IMR-90 (cell line): ENCODE measurements around the gene MBTPS1. TPM values are rescaled to one million over a fixed set of nuclear protein-coding genes. Genes with fewer than 3 reads are reported as not detected.

Experiments
- ATAC-seq: fragments of 200-7000 bp; cut with Tn5 transposase; 2 replicates; pipeline ENCODE4 v1.9.1; 2020; ENCODE audit warnings: low read depth, mild to moderate bottlenecking, moderate library complexity
- BruUV-seq: library from RNA; stranded (reverse); fragments of 400-500 nt; replicated peaks from 2 replicates; lab custom pipeline; 2021; lab: Mats Ljungman, UMichigan
- CTCF ChIA-PET: fragments of 300-600 bp; formaldehyde crosslinking; extraction: SDS; loops from one replicate; lab custom pipeline; 2021; ENCODE audit warnings: antibody characterized with exemption; lab: Yijun Ruan, JAX
- POLR2A ChIA-PET: fragments of 300-600 bp; sonication (Branson Sonifier 250); formaldehyde crosslinking; loops from one replicate; lab custom pipeline; 2022; ENCODE audit warnings: antibody characterized with exemption; ENCODE audit not compliant: unreplicated experiment; lab: Charles Lee
- DNase-seq: peaks from one replicate; pipeline ENCODE4 v3.0.0; 2013
- H2AFZ ChIP-seq: replicated peaks from 2 replicates; pipeline ENCODE3; 2013; ENCODE audit warnings: low read length, mild to moderate bottlenecking; ENCODE audit not compliant: poor library complexity
- H2AK5ac ChIP-seq: 2 replicates; pipeline ENCODE4 v1.6.1; 2013; ENCODE audit warnings: low read depth, low read length, inconsistent platforms
- H2AK9ac ChIP-seq: replicated peaks from 2 replicates; pipeline ENCODE3; 2013; ENCODE audit warnings: mild to moderate bottlenecking, low read depth, low read length, moderate library complexity; ENCODE audit not compliant: poor library complexity
- H2BK120ac ChIP-seq: 2 replicates; pipeline ENCODE4 v1.6.1; 2013; ENCODE audit warnings: low read depth, low read length, inconsistent platforms
- H2BK15ac ChIP-seq: 3 replicates; pipeline ENCODE4 v1.6.1; 2013; ENCODE audit warnings: low read depth, low read length, inconsistent platforms
- H2BK20ac ChIP-seq: 2 replicates; pipeline ENCODE4 v1.6.1; 2013; ENCODE audit warnings: low read depth, mild to moderate bottlenecking, inconsistent platforms, low read length, moderate library complexity
- H2BK5ac ChIP-seq: 2 replicates; pipeline ENCODE4 v1.6.1; 2013; ENCODE audit warnings: mild to moderate bottlenecking, low read depth, low read length, inconsistent platforms; ENCODE audit not compliant: poor library complexity, severe bottlenecking
- H3K14ac ChIP-seq: replicated peaks from 2 replicates; pipeline ENCODE4 v1.6.1; 2013; ENCODE audit warnings: low read depth, low read length, inconsistent platforms
- H3K18ac ChIP-seq: 2 replicates; pipeline ENCODE4 v1.6.1; 2013; ENCODE audit warnings: low read depth, low read length, control low read depth
- H3K23ac ChIP-seq: 2 replicates; pipeline ENCODE4 v1.6.1; 2013; ENCODE audit warnings: low read depth, low read length, inconsistent platforms
- H3K27ac ChIP-seq: 2 replicates; pipeline ENCODE4 v1.5.1; 2013; ENCODE audit warnings: mild to moderate bottlenecking, control low read depth, low read length; ENCODE audit not compliant: insufficient read depth
- H3K27me3 ChIP-seq: 2 replicates; pipeline ENCODE4 v1.6.1; 2013; ENCODE audit warnings: low read length; ENCODE audit not compliant: control insufficient read depth, insufficient read depth
- H3K36me3 ChIP-seq: 2 replicates; pipeline ENCODE4 v1.6.1; 2013; ENCODE audit warnings: low read length, mixed read lengths; ENCODE audit not compliant: control insufficient read depth, insufficient read depth
- H3K4ac ChIP-seq: 2 replicates; pipeline ENCODE4 v1.6.1; 2013; ENCODE audit warnings: low read depth, low read length, inconsistent platforms
- H3K4me1 ChIP-seq: 2 replicates; pipeline ENCODE4 v1.6.1; 2013; ENCODE audit warnings: low read length, mixed read lengths; ENCODE audit not compliant: control insufficient read depth, insufficient read depth
- H3K4me2 ChIP-seq: 2 replicates; pipeline ENCODE4 v1.6.1; 2013; ENCODE audit warnings: low read depth, mild to moderate bottlenecking, control low read depth, low read length, moderate library complexity
- H3K4me3 ChIP-seq: 2 replicates; pipeline ENCODE4 v1.5.1; 2013; ENCODE audit warnings: low read depth, mild to moderate bottlenecking, control low read depth, low read length, moderate library complexity; ENCODE audit not compliant: insufficient read depth
- H3K56ac ChIP-seq: 2 replicates; pipeline ENCODE4 v1.6.1; 2013; ENCODE audit warnings: low read length, inconsistent platforms; ENCODE audit not compliant: insufficient read depth; ENCODE audit errors: extremely low read depth
- H3K79me1 ChIP-seq, 2 experiments: 2 replicates each; pipeline ENCODE4 v1.6.1; 2013; ENCODE audit warnings: low read length in 2 of 2, inconsistent platforms in 1 of 2, low read depth in 1 of 2
- H3K9ac ChIP-seq: 2 replicates; pipeline ENCODE4 v1.6.1; 2013; ENCODE audit warnings: low read depth, low read length, control low read depth
- H3K9me1 ChIP-seq: 2 replicates; pipeline ENCODE4 v1.6.1; 2013; ENCODE audit warnings: low read length, inconsistent platforms; ENCODE audit not compliant: insufficient read depth
- H3K9me3 ChIP-seq: 2 replicates; pipeline ENCODE4 v1.6.1; 2013; ENCODE audit warnings: low read length; ENCODE audit not compliant: control insufficient read depth, insufficient read depth
- H4K20me1 ChIP-seq: 2 replicates; pipeline ENCODE4 v1.6.1; 2013; ENCODE audit warnings: low read length, inconsistent platforms; ENCODE audit not compliant: insufficient read depth
- H4K5ac ChIP-seq: 2 replicates; pipeline ENCODE4 v1.6.1; 2013; ENCODE audit warnings: mild to moderate bottlenecking, low read depth, low read length, control low read depth
- H4K8ac ChIP-seq, 2 experiments: 2 replicates each; pipeline ENCODE4 v1.6.1; 2013; ENCODE audit warnings: low read depth in 2 of 2, low read length in 2 of 2, control low read depth in 1 of 2, inconsistent platforms in 1 of 2
- H4K91ac ChIP-seq: 2 replicates; pipeline ENCODE4 v1.6.1; 2013; ENCODE audit warnings: low read depth, low read length, inconsistent platforms; ENCODE audit not compliant: insufficient read depth
- CEBPB ChIP-seq: IDR thresholded peaks from 2 replicates; pipeline ENCODE4 v1.6.1; 2012; ENCODE audit warnings: low read depth, low read length, improper control_type of control experiment
- CTCF ChIP-seq: conservative IDR thresholded peaks from 2 replicates; pipeline ENCODE4 v1.5.1; 2012; ENCODE audit warnings: mild to moderate bottlenecking, low read depth, low read length, improper control_type of control experiment
- ELK1 ChIP-seq: fragments of 150-350 bp; IDR thresholded peaks from 2 replicates; pipeline ENCODE4 v1.6.1; 2016; ENCODE audit warnings: low read depth, mild to moderate bottlenecking, low read length, moderate library complexity, borderline replicate concordance
- FOS ChIP-seq: fragments of 150-350 bp; IDR thresholded peaks from 2 replicates; pipeline ENCODE4 v1.6.1; 2016; ENCODE audit warnings: low read depth, low read length
- MAFK ChIP-seq: IDR thresholded peaks from 2 replicates; pipeline ENCODE4 v1.6.1; 2012; ENCODE audit warnings: low read depth, low read length, improper control_type of control experiment
- MXI1 ChIP-seq: IDR thresholded peaks from 2 replicates; pipeline ENCODE4 v1.6.1; 2012; ENCODE audit warnings: low read depth, mild to moderate bottlenecking, low read length, moderate library complexity, borderline replicate concordance
- NFE2L2 ChIP-seq: fragments of 150-350 bp; IDR thresholded peaks from 2 replicates; pipeline ENCODE4 v1.6.1; 2016; ENCODE audit warnings: low read depth, mild to moderate bottlenecking, low read length
- RAD21 ChIP-seq: IDR thresholded peaks from 2 replicates; pipeline ENCODE4 v1.6.1; 2012; ENCODE audit warnings: low read length, improper control_type of control experiment
- WGBS, 2 experiments: methylation state at CpG; one replicate each; pipeline versions ENCODE4 v1.1.5 to v1.1.7; 2013; ENCODE audit warnings: missing lambda C conversion rate in 2 of 2; ENCODE audit not compliant: insufficient read length in 1 of 2; ENCODE audit errors: extremely low coverage in 2 of 2; 5-methylcytosine and 5-hydroxymethylcytosine counted together
- dilution Hi-C: fragments of 300-500 bp; cut with HindIII; formaldehyde crosslinking; loops from one replicate; pipeline ENCODE4 v1.14.3; 2018; ENCODE audit warnings: low sequenced_read_pairs; ENCODE audit not compliant: unreplicated experiment
- in situ Hi-C: fragments of 300-500 bp; cut with MboI; formaldehyde crosslinking; loops from 3 replicates; pipeline ENCODE4 v1.14.3; 2019; ENCODE audit warnings: low sequenced_read_pairs, inconsistent platforms, mixed read lengths
- intact Hi-C: fragments of 100-400 bp; cut with micrococcal nuclease; formaldehyde crosslinking; loops from 2 replicates; pipeline ENCODE4 v1.10.0; 2022
- polyA plus RNA-seq, 3 experiments: library from polyadenylated mRNA; depleted of rRNA; stranded (reverse); fragments of >200 nt; gene quantifications; 2 replicates each; pipeline ENCODE4 v1.2.3, GENCODE V29; 2012; ENCODE audit warnings: low replicate concordance in 1 of 3
- total RNA-seq: library from RNA; depleted of rRNA; stranded (reverse); fragments of >200 nt; gene quantifications from 2 replicates; pipeline ENCODE4 v1.2.3, GENCODE V29; 2012

The MBTPS1 gene
- total and polyA plus RNA-seq, 2 of the 4 experiments (the other 2 are of a cell fraction), result 59.0 to 70.4 TPM

GRCh38 chr16:84005391-84005790 lies 111.4 kb downstream of the MBTPS1 start:
- no peak overlapping the region for H2BK20ac ChIP-seq
- no peak overlapping the region for H2BK5ac ChIP-seq
- H4K91ac ChIP-seq, result no peak overlapping the region
- ChIA-PET POLR2A (no interaction called here), CTCF (no interaction called here)
- H3K23ac ChIP-seq, result no peak overlapping the region
- dilution Hi-C loops (no loop called here), intact Hi-C loops (no loop called here), in situ Hi-C loops (no loop called here)
- H3K18ac ChIP-seq, result no peak overlapping the region
- H3K4me1 ChIP-seq, result no peaks in the 10 kb centered on the region
- H2BK15ac ChIP-seq, result no peak overlapping the region
- TF ChIP-seq RAD21 (no peak), CTCF (no peak), CEBPB (no peak), MAFK (no peak), NFE2L2 (no peak), MXI1 (no peak), FOS (no peak), ELK1 (no peak)
- ATAC-seq (no peak), DNase-seq (no peak)
- no TSS peak for BruUV-seq
- no peak overlapping the region for H3K14ac ChIP-seq
- WGBS, 2 experiments, result 70% methylated on average over 2 of the region's 5 CpGs; no CpG with 5 or more reads in 1 of the 2 experiments
- H3K4me2 ChIP-seq, result no peak overlapping the region
- H4K8ac ChIP-seq, result no peak overlapping the region
- no peak overlapping the region for H2AK9ac ChIP-seq
- H3K27ac ChIP-seq, result no peak overlapping the region
- no peaks in the 10 kb centered on the region for H3K36me3 ChIP-seq
- H3K9ac ChIP-seq, result no peak overlapping the region
- no peak overlapping the region for H2BK120ac ChIP-seq
- H4K5ac ChIP-seq, result no peak overlapping the region
- H4K20me1 ChIP-seq, result no peaks in the 10 kb centered on the region; the same call in 1 of the 2 replicates
- H3K4me3 ChIP-seq, result no peak overlapping the region
- H3K9me3 ChIP-seq, result peaks cover 6% of the 10 kb centered on the region
- no peak overlapping the region for H3K4ac ChIP-seq
- H2AFZ ChIP-seq, result peak overlapping the region; percentile 9
- H3K27me3 ChIP-seq, result peaks cover 58% of the 10 kb centered on the region
- H3K9me1 ChIP-seq, result no peaks in the 10 kb centered on the region
- H3K56ac ChIP-seq, result no peak overlapping the region
- no peaks in the 10 kb centered on the region for H3K79me1 ChIP-seq
- H2AK5ac ChIP-seq, result no peak overlapping the region
